B cell (primary cell): ENCODE data around the gene KCNT2. TPM values are rescaled to one million over a fixed set of nuclear protein-coding genes. Genes with fewer than 3 reads are reported as not detected.

Source experiments
- ATAC-seq: fragments of 200-7000 bp; cut with Tn5 transposase; one replicate; pipeline ENCODE4 v1.10.0; 2021; ENCODE audit warnings: low read depth, mild to moderate bottlenecking, moderate number of reproducible peaks, moderate library complexity
- CTCF ChIA-PET: fragments of 350-600 bp; sonication (Branson Sonifier 250); formaldehyde crosslinking; loops from one replicate; lab custom pipeline; 2021; ENCODE audit warnings: antibody characterized with exemption, inconsistent platforms; lab: Charles Lee
- POLR2A ChIA-PET: fragments of 350-600 bp; sonication (Branson Sonifier 250); formaldehyde crosslinking; loops from one replicate; lab custom pipeline; 2021; ENCODE audit warnings: antibody characterized with exemption; lab: Charles Lee
- DNase-seq: peaks from one replicate; pipeline ENCODE4 v3.0.0; 2013
- H2AFZ ChIP-seq: 2 replicates; pipeline ENCODE4 v1.6.1; 2012; ENCODE audit warnings: mild to moderate bottlenecking, low read depth, low read length; ENCODE audit not compliant: insufficient read depth, poor library complexity, severe bottlenecking
- H3K27ac ChIP-seq, 2 donors: 1 replicate in 1 of 2; 2 replicates in 1 of 2; pipeline ENCODE4 v1.5.1; 2012 to 2013; ENCODE audit warnings: low read length in 2 of 2, mild to moderate bottlenecking in 2 of 2, moderate library complexity in 1 of 2
- H3K27me3 ChIP-seq, 4 experiments: fragments of 200-600 bp in 1 of 4; sonication (generic) in 1 of 4; replicated peaks in 1 of 4; 1 replicate in 2 of 4; 2 replicates in 2 of 4; pipeline versions ENCODE4 v1.6.1 to v1.7.0; 2013 to 2016; ENCODE audit warnings: low read length in 3 of 4, mild to moderate bottlenecking in 2 of 4, mixed read lengths in 1 of 4, moderate library complexity in 1 of 4; ENCODE audit not compliant: insufficient read depth in 4 of 4, control insufficient read depth in 3 of 4; ENCODE audit errors: control extremely low read depth in 1 of 4
- H3K36me3 ChIP-seq, 2 experiments: replicated peaks in 1 of 2; 1 replicate in 1 of 2; 2 replicates in 1 of 2; pipeline versions ENCODE4 v1.6.1 to v1.7.1; 2013; ENCODE audit warnings: low read length in 1 of 2; ENCODE audit not compliant: insufficient read depth in 2 of 2, control insufficient read depth in 1 of 2; ENCODE audit errors: control extremely low read depth in 1 of 2, extremely low read depth in 1 of 2
- H3K4me1 ChIP-seq, 2 donors: fragments of 200-600 bp in 1 of 2; sonication (generic) in 1 of 2; 1 replicate in 1 of 2; 2 replicates in 1 of 2; pipeline versions ENCODE4 v1.5.1 to v1.6.1; 2013 to 2017; ENCODE audit warnings: low read length in 2 of 2; ENCODE audit not compliant: control insufficient read depth in 2 of 2, insufficient read depth in 2 of 2
- H3K4me2 ChIP-seq: replicated peaks from 2 replicates; pipeline ENCODE3; 2012; ENCODE audit warnings: mild to moderate bottlenecking, low read depth, low read length; ENCODE audit not compliant: poor library complexity, severe bottlenecking
- H3K4me3 ChIP-seq, 5 experiments: fragments of 200-600 bp in 1 of 5; sonication (generic) in 1 of 5; 1 replicate in 3 of 5; 2 replicates in 2 of 5; pipeline versions ENCODE4 v1.5.1 to v1.7.0; 2011 to 2016; ENCODE audit warnings: low read length in 4 of 5, mild to moderate bottlenecking in 4 of 5, low read depth in 2 of 5, control low read depth in 1 of 5, moderate library complexity in 1 of 5; ENCODE audit not compliant: insufficient read depth in 1 of 5; ENCODE audit errors: control extremely low read depth in 1 of 5, extremely low read depth in 1 of 5
- H3K79me2 ChIP-seq: fragments of 200-600 bp; sonication (generic); one replicate; pipeline ENCODE4 v1.6.0; 2016; ENCODE audit warnings: low read length; ENCODE audit not compliant: control insufficient read depth, insufficient read depth
- H3K9ac ChIP-seq: fragments of 200-600 bp; sonication (generic); 2 replicates; pipeline ENCODE4 v1.6.1; 2017; ENCODE audit warnings: mild to moderate bottlenecking, low read length, moderate library complexity
- H3K9me3 ChIP-seq, 3 donors: one replicate each; pipeline versions ENCODE4 v1.6.1 to v1.7.1; 2013; ENCODE audit warnings: low read length in 2 of 3; ENCODE audit not compliant: control insufficient read depth in 2 of 3, insufficient read depth in 1 of 3; ENCODE audit errors: control extremely low read depth in 1 of 3
- H4K20me1 ChIP-seq: 2 replicates; pipeline ENCODE4 v1.6.0; 2012; ENCODE audit warnings: mild to moderate bottlenecking, low read length; ENCODE audit not compliant: insufficient read depth, control insufficient read depth, poor library complexity, severe bottlenecking
- H3K27ac Mint-ChIP-seq: one replicate; pipeline ENCODE4 v1.8.0; 2021; ENCODE audit warnings: mixed read lengths
- H3K27me3 Mint-ChIP-seq: one replicate; pipeline ENCODE4 v1.8.0; 2021; ENCODE audit warnings: mixed read lengths
- H3K4me1 Mint-ChIP-seq: one replicate; pipeline ENCODE4 v1.8.0; 2021; ENCODE audit warnings: mixed read lengths
- H3K4me3 Mint-ChIP-seq: one replicate; pipeline ENCODE4 v1.8.0; 2021; ENCODE audit warnings: mixed read lengths
- H3K9me3 Mint-ChIP-seq: one replicate; pipeline ENCODE4 v1.8.0; 2022; ENCODE audit warnings: mixed read lengths; ENCODE audit not compliant: insufficient read depth
- EZH2 ChIP-seq: IDR thresholded peaks from 2 replicates; pipeline ENCODE4 v1.6.1; 2012; ENCODE audit warnings: borderline replicate concordance, low read depth, mild to moderate bottlenecking, moderate library complexity, low read length; ENCODE audit not compliant: insufficient read depth, poor library complexity, severe bottlenecking
- WGBS: methylation state at CpG from one replicate; pipeline ENCODE4 v1.1.5; 2013; ENCODE audit warnings: missing lambda C conversion rate; ENCODE audit not compliant: insufficient coverage; 5-methylcytosine and 5-hydroxymethylcytosine counted together
- intact Hi-C: fragments of 100-400 bp; cut with micrococcal nuclease; formaldehyde crosslinking; loops from one replicate; pipeline ENCODE4 v1.10.0; 2022
- polyA plus RNA-seq: library from polyadenylated mRNA; depleted of rRNA; stranded (reverse); fragments of >200 nt; gene quantifications from 2 replicates; pipeline ENCODE4 v1.2.3, GENCODE V29; 2012
- total RNA-seq, 2 donors: library from RNA; stranded (reverse); fragments of 120-200 nt in 1 of 2; gene quantifications; 1 replicate in 1 of 2; 2 replicates in 1 of 2; pipeline versions ENCODE4 v1.2.3 to v1.2.4, GENCODE V29; 2013 to 2022
- TF ChIP-seq, protein P1 (sequence below): fragments of 200-600 bp; IDR thresholded peaks from one replicate; pipeline ENCODE4 v1.8.0; 2022; ENCODE audit warnings: antibody characterized with exemption, mild to moderate bottlenecking

Gene KCNT2
- total and polyA plus RNA-seq, 2 donors (not counting 1 experiment from before 2014, with no cell fraction given), result not detected

DNA sequence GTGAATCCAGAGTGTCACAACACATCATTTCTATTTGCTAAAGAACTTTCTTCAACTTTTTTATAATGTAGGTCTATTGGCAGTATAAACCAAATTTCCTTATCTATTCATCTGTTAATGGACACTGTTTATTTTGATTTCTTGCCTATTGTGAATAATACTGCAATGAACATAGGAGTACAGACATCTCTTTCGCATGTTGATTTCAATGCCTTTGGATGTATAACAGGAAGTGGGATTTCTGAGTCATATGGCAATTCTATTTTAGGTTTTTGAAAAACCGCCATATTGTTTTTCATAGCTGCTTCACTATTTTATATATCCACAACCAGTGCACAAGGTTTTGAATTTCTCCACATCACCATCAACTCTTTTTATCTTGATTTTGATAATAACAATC lies 198.7 kb downstream of the KCNT2 start:
- H3K4me1 ChIP-seq, result no peaks in the 10 kb centered on the region
- no peaks in the 10 kb centered on the region for H3K27me3 Mint-ChIP-seq
- H4K20me1 ChIP-seq, result no peaks in the 10 kb centered on the region
- ChIA-PET CTCF (no interaction called here), POLR2A (no interaction called here)
- TF ChIP-seq, protein P1, sequence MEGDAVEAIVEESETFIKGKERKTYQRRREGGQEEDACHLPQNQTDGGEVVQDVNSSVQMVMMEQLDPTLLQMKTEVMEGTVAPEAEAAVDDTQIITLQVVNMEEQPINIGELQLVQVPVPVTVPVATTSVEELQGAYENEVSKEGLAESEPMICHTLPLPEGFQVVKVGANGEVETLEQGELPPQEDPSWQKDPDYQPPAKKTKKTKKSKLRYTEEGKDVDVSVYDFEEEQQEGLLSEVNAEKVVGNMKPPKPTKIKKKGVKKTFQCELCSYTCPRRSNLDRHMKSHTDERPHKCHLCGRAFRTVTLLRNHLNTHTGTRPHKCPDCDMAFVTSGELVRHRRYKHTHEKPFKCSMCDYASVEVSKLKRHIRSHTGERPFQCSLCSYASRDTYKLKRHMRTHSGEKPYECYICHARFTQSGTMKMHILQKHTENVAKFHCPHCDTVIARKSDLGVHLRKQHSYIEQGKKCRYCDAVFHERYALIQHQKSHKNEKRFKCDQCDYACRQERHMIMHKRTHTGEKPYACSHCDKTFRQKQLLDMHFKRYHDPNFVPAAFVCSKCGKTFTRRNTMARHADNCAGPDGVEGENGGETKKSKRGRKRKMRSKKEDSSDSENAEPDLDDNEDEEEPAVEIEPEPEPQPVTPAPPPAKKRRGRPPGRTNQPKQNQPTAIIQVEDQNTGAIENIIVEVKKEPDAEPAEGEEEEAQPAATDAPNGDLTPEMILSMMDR, result no peak
- TF ChIP-seq EZH2, result no peak
- intact Hi-C loops, result no loop called here
- no peaks in the 10 kb centered on the region for H3K36me3 ChIP-seq
- H3K79me2 ChIP-seq, result no peaks in the 10 kb centered on the region
- no peak overlapping the region for H3K4me3 ChIP-seq
- ATAC-seq, result no peak
- no peaks in the 10 kb centered on the region for H3K4me1 Mint-ChIP-seq
- no peak overlapping the region for H3K4me3 Mint-ChIP-seq
- no peak overlapping the region for H3K9ac ChIP-seq
- H3K4me2 ChIP-seq, result no peak overlapping the region
- H3K9me3 Mint-ChIP-seq, result no peaks in the 10 kb centered on the region
- H3K27ac Mint-ChIP-seq, result no peak overlapping the region
- H3K27me3 ChIP-seq, result no peaks in the 10 kb centered on the region
- WGBS, result no CpG with 5 or more reads among the region's 2 CpGs
- H2AFZ ChIP-seq, result no peak overlapping the region
- H3K9me3 ChIP-seq, result no peaks in the 10 kb centered on the region
- no peak overlapping the region for H3K27ac ChIP-seq
- DNase-seq, result no peak

- no peak overlapping the region for H3K27ac ChIP-seq
- WGBS, result no CpG with 5 or more reads among the region's 2 CpGs
- H3K4me2 ChIP-seq, result no peak overlapping the region
- TF ChIP-seq, protein P1, result no peak
- no peak for TF ChIP-seq EZH2
- Mint-ChIP-seq H3K4me1 (no peaks in the 10 kb centered on the region), H3K27ac (no peak overlapping the region), H3K27me3 (no peaks in the 10 kb centered on the region), H3K4me3 (no peak overlapping the region), H3K9me3 (no peaks in the 10 kb centered on the region)
- no peak for DNase-seq
- no peaks in the 10 kb centered on the region for H3K36me3 ChIP-seq
- no peak overlapping the region for H3K4me3 ChIP-seq
- H2AFZ ChIP-seq, result no peak overlapping the region
- H3K9me3 ChIP-seq, result no peaks in the 10 kb centered on the region
- ATAC-seq, result no peak
- H3K9ac ChIP-seq, result no peak overlapping the region
- H4K20me1 ChIP-seq, result no peaks in the 10 kb centered on the region
- H3K4me1 ChIP-seq, result no peaks in the 10 kb centered on the region
- no peaks in the 10 kb centered on the region for H3K79me2 ChIP-seq
- no peaks in the 10 kb centered on the region for H3K27me3 ChIP-seq
- intact Hi-C loops, result no loop called here
- ChIA-PET POLR2A (no interaction called here), CTCF (no interaction called here)
These were observed 200.7 kb downstream of the KCNT2 start for GRCh38 chr1:196407358-196408051.
